HepG2 (cell line): ENCODE measurements around the gene SMTNL1. TPM values are rescaled to one million over a fixed set of nuclear protein-coding genes. Genes with fewer than 3 reads are reported as not detected.

Experiments used
- ETS1 ChIP-seq: sonication (generic); formaldehyde crosslinking; IDR thresholded peaks from 2 replicates; pipeline ENCODE4 v1.4.0; 2020; ENCODE audit warnings: missing genetic modification reagents
- IRF9 ChIP-seq: sonication (generic); formaldehyde crosslinking; IDR thresholded peaks from 2 replicates; pipeline ENCODE4 v1.8.0; 2022; ENCODE audit warnings: missing genetic modification reagents, mild to moderate bottlenecking, borderline replicate concordance
- ISX ChIP-seq: sonication (generic); formaldehyde crosslinking; conservative IDR thresholded peaks from 2 replicates; pipeline ENCODE4 v1.5.0; 2020; ENCODE audit warnings: missing genetic modification reagents
- MED8 ChIP-seq: sonication (generic); formaldehyde crosslinking; IDR thresholded peaks from 2 replicates; pipeline ENCODE4 v1.8.1; 2023; ENCODE audit warnings: mild to moderate bottlenecking, missing genetic modification reagents; ENCODE audit not compliant: insufficient replicate concordance
- NCOA1 ChIP-seq: sonication (generic); formaldehyde crosslinking; IDR thresholded peaks from 2 replicates; pipeline ENCODE4 v1.9.0; 2021; ENCODE audit warnings: missing genetic modification reagents
- NRL ChIP-seq: sonication (generic); formaldehyde crosslinking; IDR thresholded peaks from 2 replicates; pipeline ENCODE4 v1.5.0; 2020; ENCODE audit warnings: missing genetic modification reagents, mild to moderate bottlenecking, moderate library complexity, borderline replicate concordance
- ONECUT2 ChIP-seq: sonication (generic); formaldehyde crosslinking; IDR thresholded peaks from 2 replicates; pipeline ENCODE4 v1.4.0; 2020; ENCODE audit warnings: missing genetic modification reagents
- RAD21 ChIP-seq: fragments of 450-650 bp; formaldehyde crosslinking; IDR thresholded peaks from 2 replicates; pipeline ENCODE4 v1.5.0; 2020; ENCODE audit warnings: mild to moderate bottlenecking
- RARA ChIP-seq: IDR thresholded peaks from 2 replicates; pipeline ENCODE4 v1.6.1; 2016; ENCODE audit warnings: missing genetic modification reagents, missing compliant biosample characterization
- SMAD3 ChIP-seq: sonication (generic); formaldehyde crosslinking; IDR thresholded peaks from 2 replicates; pipeline ENCODE4 v1.4.0; 2020; ENCODE audit warnings: missing genetic modification reagents
- THRA ChIP-seq: sonication (generic); formaldehyde crosslinking; IDR thresholded peaks from 2 replicates; pipeline ENCODE4 v1.4.0; 2020; ENCODE audit warnings: missing genetic modification reagents, borderline replicate concordance
- ZBTB33 ChIP-seq: sonication (generic); formaldehyde crosslinking; IDR thresholded peaks from 2 replicates; pipeline ENCODE4 v1.4.0; 2020; ENCODE audit warnings: missing genetic modification reagents
- ZNF335 ChIP-seq: sonication (generic); formaldehyde crosslinking; IDR thresholded peaks from 2 replicates; pipeline ENCODE4 v1.4.0; 2020; ENCODE audit warnings: missing genetic modification reagents
- ZNF619 ChIP-seq: sonication (generic); formaldehyde crosslinking; IDR thresholded peaks from 2 replicates; pipeline ENCODE4 v1.4.0; 2020; ENCODE audit warnings: mild to moderate bottlenecking, missing genetic modification reagents
- ZNF713 ChIP-seq: sonication (generic); formaldehyde crosslinking; IDR thresholded peaks from 2 replicates; pipeline ENCODE4 v1.4.0; 2020; ENCODE audit warnings: mild to moderate bottlenecking, missing genetic modification reagents
- polyA plus RNA-seq, 8 experiments: library from polyadenylated mRNA; depleted of rRNA in 3 of 8; stranded (reverse) in 7 of 8; unstranded in 1 of 8; fragments of >200 nt; fragmentation: Illumina TruSeq in 4 of 8; extraction: Trizol in 4 of 8; gene quantifications; 2 replicates each; pipeline versions ENCODE4 v1.2.1 to v1.2.3, GENCODE V29; 2011 to 2016; ENCODE audit warnings: low read depth in 4 of 8, missing spikeins in 1 of 8, mixed read lengths in 1 of 8; ENCODE audit not compliant: insufficient read depth in 1 of 8
- total RNA-seq, 5 experiments: library from RNA; depleted of rRNA; stranded (reverse); fragments of >200 nt; fragmentation: Illumina TruSeq; extraction: Trizol; gene quantifications; 2 replicates each; pipeline ENCODE4 v1.2.3, GENCODE V29; 2016; ENCODE audit warnings: low read depth in 1 of 5
- TF ChIP-seq, protein P1 (sequence below): IDR thresholded peaks from 2 replicates; pipeline ENCODE4 v1.6.1; 2016; ENCODE audit warnings: low read depth
- TF ChIP-seq, protein P2 (sequence below), 2 experiments: sonication (generic) in 1 of 2; formaldehyde crosslinking in 1 of 2; IDR thresholded peaks; 2 replicates each; pipeline versions ENCODE4 v1.4.0 to v1.6.1; 2018 to 2020; ENCODE audit warnings: missing genetic modification reagents in 2 of 2, borderline replicate concordance in 1 of 2, low read depth in 1 of 2, mild to moderate bottlenecking in 1 of 2, missing biosample characterization in 1 of 2

SMTNL1 gene
- total and polyA plus RNA-seq, 2 of the 13 experiments (the other 11 are each of a cell fraction or from before 2014, with no cell fraction given) = 0.04 TPM; not detected in 1

DNA sequence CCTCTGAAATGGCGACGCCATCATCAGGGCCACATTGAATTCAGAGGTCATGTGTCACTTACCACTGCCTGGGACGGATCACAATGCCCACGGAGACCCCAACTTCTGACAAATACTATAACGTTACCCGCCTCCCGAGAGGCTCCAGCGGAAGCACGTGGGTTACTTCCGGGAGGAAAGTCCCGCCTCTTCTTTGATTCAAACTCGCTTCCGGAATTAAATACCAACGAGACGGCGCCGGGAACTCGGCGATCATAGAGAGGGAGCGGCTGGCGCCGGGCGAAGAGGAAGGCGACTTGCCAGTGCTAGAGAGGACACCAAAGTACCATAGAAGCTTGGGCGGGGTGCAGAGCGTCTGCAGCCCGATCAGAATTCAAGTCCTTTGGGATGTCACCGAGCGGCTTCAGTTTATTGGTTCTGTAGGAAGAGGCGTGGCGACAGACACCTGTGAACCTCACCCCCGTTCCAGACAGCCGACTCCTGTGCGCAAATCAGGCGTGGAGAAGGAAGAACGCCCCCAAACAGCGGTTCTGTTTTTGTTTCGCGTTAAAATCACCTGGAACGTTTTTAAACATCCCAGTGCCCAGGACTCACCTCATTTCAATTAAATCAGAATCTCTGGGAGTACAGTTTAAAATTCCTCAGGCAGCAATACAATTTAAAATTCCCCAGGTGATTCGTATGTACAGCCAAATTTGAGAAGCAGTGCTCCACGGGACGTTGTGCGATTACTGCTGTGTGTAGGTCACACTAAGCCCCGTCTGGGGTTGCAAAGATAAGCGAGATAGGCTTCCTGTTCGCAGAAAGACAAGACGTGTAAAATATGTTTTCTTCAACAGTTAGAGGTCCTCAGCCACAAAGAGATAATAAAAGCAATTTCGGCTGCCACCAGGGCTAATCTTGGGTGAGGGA lies 6.5 kb upstream of the SMTNL1 start, which contains the start of gene TIMM10 (continued):
- TF ChIP-seq IRF9 (CRISPR knock-in tag) (no peak), RARA (CRISPR knock-in tag) (no peak; the same call in 1 of the 2 replicates), ISX (CRISPR knock-in tag) (no peak; the same call in 1 of the 2 replicates), NCOA1 (CRISPR knock-in tag) (no peak), RAD21 (CRISPR knock-in tag) (no peak), ETS1 (CRISPR knock-in tag) (0 out of 2 replicates have a peak, but pooled peaks have one; percentile 57), SMAD3 (CRISPR knock-in tag) (0 out of 2 replicates have a peak, but pooled peaks have one; percentile 69), ZBTB33 (CRISPR knock-in tag) (peak; percentile 18; the same call in 1 of the 2 replicates), ONECUT2 (CRISPR knock-in tag) (peak; percentile 70; the same call in 1 of the 2 replicates), ZNF713 (no peak), ZNF335 (CRISPR knock-in tag) (no peak), ZNF619 (CRISPR knock-in tag) (no peak), NRL (CRISPR knock-in tag) (no peak; the same call in 1 of the 2 replicates), THRA (CRISPR knock-in tag) (peak; percentile 35; the same call in 1 of the 2 replicates), MED8 (CRISPR knock-in tag) (no peak)
- TF ChIP-seq, protein P1, sequence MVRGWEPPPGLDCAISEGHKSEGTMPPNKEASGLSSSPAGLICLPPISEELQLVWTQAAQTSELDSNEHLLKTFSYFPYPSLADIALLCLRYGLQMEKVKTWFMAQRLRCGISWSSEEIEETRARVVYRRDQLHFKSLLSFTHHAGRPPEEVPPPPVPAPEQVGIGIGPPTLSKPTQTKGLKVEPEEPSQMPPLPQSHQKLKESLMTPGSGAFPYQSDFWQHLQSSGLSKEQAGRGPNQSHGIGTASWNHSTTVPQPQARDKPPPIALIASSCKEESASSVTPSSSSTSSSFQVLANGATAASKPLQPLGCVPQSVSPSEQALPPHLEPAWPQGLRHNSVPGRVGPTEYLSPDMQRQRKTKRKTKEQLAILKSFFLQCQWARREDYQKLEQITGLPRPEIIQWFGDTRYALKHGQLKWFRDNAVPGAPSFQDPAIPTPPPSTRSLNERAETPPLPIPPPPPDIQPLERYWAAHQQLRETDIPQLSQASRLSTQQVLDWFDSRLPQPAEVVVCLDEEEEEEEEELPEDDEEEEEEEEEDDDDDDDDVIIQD (CRISPR knock-in tag) = peak; percentile 80; the same call in 1 of the 2 replicates
- TF ChIP-seq, protein P2, sequence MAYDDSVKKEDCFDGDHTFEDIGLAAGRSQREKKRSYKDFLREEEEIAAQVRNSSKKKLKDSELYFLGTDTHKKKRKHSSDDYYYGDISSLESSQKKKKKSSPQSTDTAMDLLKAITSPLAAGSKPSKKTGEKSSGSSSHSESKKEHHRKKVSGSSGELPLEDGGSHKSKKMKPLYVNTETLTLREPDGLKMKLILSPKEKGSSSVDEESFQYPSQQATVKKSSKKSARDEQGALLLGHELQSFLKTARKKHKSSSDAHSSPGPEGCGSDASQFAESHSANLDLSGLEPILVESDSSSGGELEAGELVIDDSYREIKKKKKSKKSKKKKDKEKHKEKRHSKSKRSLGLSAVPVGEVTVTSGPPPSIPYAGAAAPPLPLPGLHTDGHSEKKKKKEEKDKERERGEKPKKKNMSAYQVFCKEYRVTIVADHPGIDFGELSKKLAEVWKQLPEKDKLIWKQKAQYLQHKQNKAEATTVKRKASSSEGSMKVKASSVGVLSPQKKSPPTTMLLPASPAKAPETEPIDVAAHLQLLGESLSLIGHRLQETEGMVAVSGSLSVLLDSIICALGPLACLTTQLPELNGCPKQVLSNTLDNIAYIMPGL (CRISPR knock-in tag; IDR thresholded peaks at IDR 0.05; ENCODE audit: borderline replicate concordance in 1 of 2, low read depth in 1 of 2) = peak; percentile 57 to 70; a peak in 3 of 4 replicates
